Tibial nerve (tissue), 3 donors: Measurements from ENCODE around the gene UBR4.

Experiments
- CTCF ChIP-seq, 5 experiments: fragments of 200-600 bp in 3 of 5; fragments of 450-650 bp in 2 of 5; sonication (generic) in 3 of 5; IDR thresholded peaks; one replicate each; pipeline ENCODE4 v1.5.1; 2016 to 2019; ENCODE audit warnings: antibody characterized with exemption in 5 of 5, mild to moderate bottlenecking in 3 of 5, moderate library complexity in 2 of 5
- POLR2A ChIP-seq, 2 donors: fragments of 450-650 bp; IDR thresholded peaks; one replicate each; pipeline ENCODE4 v1.6.1; 2017; ENCODE audit warnings: antibody characterized with exemption in 2 of 2, mild to moderate bottlenecking in 2 of 2, moderate library complexity in 2 of 2

GRCh38 chr1:19033515-19033839, 176.6 kb downstream of the UBR4 start:
- TF ChIP-seq POLR2A (IDR thresholded peaks at IDR 0.05) (no peak), CTCF (IDR thresholded peaks at IDR 0.05) (no peak)
